ENCODE data around the gene DMD. TPM values are rescaled to one million over a fixed set of nuclear protein-coding genes. Genes with fewer than 3 reads are reported as not detected.
A peak's percentile ranks its signal among the peaks of the same experiment; 100 is the strongest.

The DMD gene
- polyA plus RNA-seq, 3 donors, result 17.3 to 18.8 (median 18.0) TPM

DNA sequence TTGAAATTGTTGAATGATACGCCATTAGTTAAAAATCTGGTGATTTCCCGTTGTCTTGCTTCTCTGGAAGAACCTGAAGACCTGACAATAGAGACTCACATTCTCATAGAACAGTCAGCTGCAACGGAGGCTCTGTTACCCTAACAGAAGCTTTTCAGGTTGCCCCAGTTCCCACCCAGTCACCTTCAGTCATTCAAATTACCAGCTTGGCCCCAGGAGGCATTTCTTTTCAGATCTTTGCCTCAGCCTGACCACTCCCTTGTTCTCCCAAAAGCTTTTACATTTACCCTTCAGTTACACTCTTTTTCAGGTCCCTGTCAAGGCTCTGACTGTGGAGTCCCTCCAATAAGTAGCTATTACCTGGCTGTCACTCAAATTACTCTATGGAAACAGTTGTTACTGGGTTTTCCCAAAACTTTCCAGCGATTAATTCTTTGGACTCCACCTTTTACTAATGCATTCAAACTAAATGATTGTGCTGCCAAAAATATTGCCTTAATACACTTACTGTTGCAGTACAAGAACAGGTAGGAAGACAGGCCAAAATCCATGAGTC lies 1977.3 kb downstream of the DMD start:
- DNase-seq (ENCODE audit: extremely low read depth in 1 of 11, low read depth in 9 of 11, low spot score in 4 of 11), result no peak

- no peak for DNase-seq (ENCODE audit: extremely low read depth in 1 of 11, low read depth in 9 of 11, low spot score in 4 of 11)
Measured at GRCh38 chrX:31232506-31232905, 1978.8 kb downstream of the DMD start.

DNA sequence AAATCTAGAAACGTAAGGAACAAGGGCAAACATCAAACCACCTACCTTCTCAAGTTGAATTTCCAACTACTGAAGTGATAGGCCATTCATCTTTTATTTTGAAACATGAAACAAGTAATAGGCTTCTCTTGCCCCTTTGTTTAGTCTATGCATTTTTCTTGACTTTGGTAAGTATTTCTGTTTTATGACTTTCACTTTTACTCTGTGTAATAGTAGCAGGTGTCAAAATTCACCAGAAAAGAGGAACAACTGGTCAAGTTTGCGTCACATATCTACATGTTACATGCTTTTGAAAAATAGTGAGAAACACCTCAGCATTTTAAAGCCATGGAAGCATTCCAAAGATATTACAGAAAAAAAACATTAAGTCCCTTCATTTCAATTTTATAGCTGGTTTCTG lies 1982.4 kb downstream of the DMD start:
- no peak for DNase-seq (ENCODE audit: extremely low read depth in 1 of 11, low read depth in 9 of 11, low spot score in 4 of 11)

DNA sequence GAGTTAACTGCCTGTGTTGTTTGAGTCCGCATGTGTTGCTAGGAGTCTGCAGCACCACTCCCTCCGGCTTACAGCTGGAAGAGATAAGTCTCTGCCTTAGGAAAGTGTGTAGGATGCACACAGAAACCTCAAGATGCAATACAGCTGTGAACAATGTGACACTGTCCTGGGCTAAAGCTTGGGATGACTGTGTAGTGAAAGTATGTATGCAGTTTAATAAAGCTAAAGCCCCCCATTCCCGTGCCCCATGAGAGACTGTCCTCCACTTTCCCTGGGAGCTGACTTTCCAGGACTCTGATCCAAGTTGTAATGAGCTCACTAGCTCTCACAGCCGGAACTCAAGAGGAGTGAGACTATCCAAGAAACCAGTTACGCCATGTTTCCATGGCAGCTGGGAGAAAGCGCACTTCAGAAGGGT lies 1982.9 kb downstream of the DMD start:
- DNase-seq (ENCODE audit: extremely low read depth in 1 of 11, low read depth in 9 of 11, low spot score in 4 of 11), result peak in 4 of 11 donors; percentile 19 to 34 (median 30)

DNA sequence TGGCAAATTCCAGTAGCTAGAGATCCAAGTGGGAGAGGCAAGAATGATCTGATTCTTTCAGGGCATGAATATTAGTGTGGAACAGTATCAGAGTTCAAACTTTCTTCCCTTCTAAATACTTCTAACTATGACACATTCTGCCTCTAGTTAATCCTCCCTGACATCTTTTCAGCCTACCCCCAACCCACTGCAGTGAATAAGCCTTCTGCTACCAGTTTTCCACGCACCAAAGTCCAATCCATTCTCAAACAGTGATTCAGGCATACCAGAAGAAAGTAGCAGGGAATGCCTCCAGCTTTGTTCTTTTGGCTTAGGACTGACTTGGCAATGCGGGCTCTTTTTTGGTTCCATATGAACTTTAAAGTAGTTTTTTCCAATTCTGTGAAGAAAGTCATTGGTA lies 1984.1 kb downstream of the DMD start:
- DNase-seq (ENCODE audit: extremely low read depth in 1 of 11, low read depth in 9 of 11, low spot score in 4 of 11), result no peak

DNA sequence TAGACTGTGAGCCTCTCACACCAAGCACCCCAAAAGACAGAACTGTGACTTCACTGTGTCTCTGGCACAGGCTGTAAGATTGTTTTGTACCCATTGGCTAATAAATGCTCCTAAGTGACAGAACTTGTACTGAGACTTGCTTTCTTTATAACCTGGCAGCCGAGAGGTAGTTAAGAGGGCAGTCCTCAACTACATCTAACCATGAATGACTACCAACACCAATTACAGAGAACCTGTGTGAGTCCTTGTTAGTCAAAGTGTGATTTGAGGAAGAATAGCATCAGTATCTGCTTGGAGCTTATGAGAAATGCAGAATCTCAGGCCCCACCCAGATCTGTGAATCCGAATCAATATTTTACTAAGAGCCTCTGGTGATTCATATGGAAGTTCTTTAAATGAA lies 1985.5 kb downstream of the DMD start:
- DNase-seq (ENCODE audit: extremely low read depth in 1 of 11, low read depth in 9 of 11, low spot score in 4 of 11), result no peak

GRCh38 chrX:31224381-31225012 lies 1986.9 kb downstream of the DMD start:
- DNase-seq (ENCODE audit: extremely low read depth in 1 of 11, low read depth in 9 of 11, low spot score in 4 of 11), result no peak

GRCh38 chrX:31223817-31224216 lies 1987.5 kb downstream of the DMD start:
- DNase-seq (ENCODE audit: extremely low read depth in 1 of 11, low read depth in 9 of 11, low spot score in 4 of 11), result no peak

DNA sequence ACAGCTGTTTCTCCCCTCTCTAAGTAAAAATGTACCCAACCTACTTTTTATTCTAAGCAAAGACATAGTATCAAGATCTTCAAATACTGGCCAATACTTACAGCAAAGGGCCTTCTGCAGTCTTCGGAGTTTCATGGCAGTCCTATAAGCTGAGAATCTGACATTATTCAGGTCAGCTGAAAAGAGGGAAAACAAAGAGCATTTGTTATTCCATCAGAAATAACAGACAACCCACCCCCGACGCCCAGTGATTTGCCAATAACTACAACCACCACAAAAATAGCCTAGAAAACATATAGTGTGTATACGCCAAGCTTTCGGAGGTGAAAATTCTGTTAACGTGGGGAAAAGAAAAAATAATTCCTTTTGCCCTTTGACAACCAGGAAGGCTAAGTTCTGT lies 1988.4 kb downstream of the DMD start:
- no peak for DNase-seq (ENCODE audit: extremely low read depth in 1 of 11, low read depth in 9 of 11, low spot score in 4 of 11)

DNA sequence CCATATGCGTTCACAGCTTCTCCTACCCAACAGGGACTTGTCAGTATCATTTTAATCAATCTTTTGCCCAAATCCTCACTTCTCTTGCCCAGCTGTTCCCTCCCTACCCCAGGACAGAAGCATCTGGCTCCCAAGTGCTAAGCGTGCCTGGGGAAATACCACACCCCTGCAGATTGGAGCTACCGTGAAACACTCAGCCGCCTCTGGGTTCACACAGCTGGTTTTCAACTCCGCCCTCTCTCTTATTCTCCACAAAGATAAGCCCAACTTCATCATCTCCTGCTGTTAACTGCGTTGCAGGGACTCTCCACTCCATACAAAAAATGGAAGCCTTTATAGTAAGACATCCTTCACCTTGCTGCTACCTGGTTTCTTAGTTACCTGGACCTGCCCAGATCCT lies 1992.2 kb downstream of the DMD start:
- DNase-seq (ENCODE audit: extremely low read depth in 1 of 11, low read depth in 9 of 11, low spot score in 4 of 11), result no peak

DNA sequence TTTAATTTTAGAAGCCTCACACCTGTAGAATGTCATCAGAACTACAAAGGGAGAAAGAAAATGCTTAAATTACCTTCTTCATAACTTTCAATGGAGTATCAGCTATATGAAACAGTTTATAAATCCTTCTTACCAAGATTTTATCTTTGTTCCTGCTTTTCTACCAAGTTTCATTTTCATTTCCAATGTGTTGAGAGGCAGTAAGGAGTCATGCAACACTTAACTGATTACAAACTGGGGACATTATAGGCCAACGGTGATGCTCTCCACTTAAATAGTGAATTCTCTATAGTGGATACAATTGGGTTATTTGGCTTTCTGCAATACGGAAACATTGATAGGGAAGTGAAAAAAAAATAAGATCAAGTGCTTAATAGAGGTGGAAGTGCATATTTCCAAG lies 1994.3 kb downstream of the DMD start:
- DNase-seq (ENCODE audit: extremely low read depth in 1 of 11, low read depth in 9 of 11, low spot score in 4 of 11), result no peak

DNA sequence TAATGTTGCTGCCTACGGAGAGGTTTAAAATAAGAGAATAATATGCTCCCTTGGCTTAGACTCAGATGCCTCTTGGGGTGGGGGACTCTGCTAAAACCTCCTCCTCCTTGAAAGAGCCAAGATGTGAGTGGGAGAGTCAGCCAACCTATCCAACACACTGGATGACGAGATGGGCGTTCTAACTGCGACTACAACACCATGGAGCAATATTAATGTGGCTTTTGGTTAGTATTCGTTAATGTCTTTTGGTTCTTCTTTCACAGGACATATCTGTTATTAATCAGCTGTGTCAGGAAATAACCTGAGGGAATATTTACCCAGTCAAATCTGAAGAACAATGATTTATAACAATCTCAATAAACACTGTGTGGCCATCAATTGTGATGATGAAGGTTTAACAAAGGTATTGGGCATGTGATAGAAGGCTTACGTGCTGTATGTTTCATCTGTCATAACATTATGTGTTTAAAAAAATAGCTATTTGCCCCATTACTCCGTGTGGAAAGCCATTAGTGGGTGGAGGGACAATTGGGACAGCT lies 1996.0 kb downstream of the DMD start:
- no peak for DNase-seq (ENCODE audit: extremely low read depth in 1 of 11, low read depth in 9 of 11, low spot score in 4 of 11)

GRCh38 chrX:31213941-31214340 lies 1997.4 kb downstream of the DMD start:
- no peak for DNase-seq (ENCODE audit: extremely low read depth in 1 of 11, low read depth in 9 of 11, low spot score in 4 of 11)

DNA sequence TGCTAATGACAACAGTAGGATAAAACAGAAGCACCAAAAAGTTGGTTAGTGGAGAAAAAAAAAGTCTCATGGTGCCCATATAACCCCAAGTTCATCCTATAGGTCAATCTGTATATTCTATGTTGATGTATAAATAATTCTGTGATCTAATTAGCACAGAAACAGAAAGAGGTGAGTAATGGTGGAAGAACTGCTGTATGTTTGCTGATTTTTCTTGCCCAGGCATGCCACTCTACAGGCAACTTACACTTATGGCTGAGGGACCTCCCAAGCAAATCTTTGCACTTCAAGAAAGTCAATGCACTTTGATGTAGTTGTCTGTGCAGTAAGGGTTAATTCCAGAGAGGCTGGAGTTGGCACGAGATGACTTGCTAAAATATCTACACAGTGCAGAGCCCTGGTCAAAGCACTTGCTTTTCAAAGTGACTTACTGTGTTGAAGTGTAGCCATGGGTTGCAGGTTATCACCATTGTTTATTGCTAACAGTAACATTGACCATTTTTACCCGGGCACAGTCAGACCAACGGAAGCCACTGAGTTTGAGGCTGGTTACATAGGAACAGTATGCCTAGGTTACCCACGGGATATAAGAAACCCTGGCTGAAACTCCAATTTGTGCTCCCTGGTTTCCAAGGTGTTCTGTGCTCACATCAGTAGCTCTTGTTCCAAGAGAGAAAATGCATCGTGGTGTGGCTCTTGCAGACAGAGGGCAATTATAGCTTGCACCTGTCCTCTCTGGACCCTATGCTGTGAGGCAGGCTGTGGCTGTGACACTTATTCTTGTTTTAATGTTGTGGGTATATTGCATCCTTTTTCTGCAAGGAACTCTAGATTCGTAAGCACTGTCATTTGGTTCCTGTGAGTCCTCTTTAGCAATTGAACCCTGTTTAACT lies 1998.2 kb downstream of the DMD start:
- no peak for DNase-seq (ENCODE audit: extremely low read depth in 1 of 11, low read depth in 9 of 11, low spot score in 4 of 11)

- DNase-seq (ENCODE audit: extremely low read depth in 1 of 11, low read depth in 9 of 11, low spot score in 4 of 11), result peak in 1 of 11 donors; percentile 37
Measured at GRCh38 chrX:31209005-31209628, 2002.2 kb downstream of the DMD start.

DNA sequence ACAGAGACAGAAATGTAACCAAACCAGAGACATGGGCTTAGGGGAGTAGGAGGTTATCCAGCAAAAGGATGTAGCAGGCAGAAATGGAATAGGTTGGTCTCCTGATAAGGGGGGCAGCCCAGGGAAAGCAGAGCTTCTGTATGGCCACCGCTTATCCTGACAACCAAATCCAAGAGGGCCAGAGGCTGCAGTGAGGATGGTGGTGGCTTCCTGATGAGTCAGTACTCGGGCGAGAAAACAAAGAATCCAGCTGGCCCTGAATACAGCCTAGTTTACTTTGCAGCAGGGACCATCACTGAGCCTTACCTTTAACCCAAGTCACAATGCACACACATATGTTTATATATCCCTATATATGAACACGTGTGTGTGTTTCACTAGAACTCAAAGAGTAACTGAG lies 2009.8 kb downstream of the DMD start:
- no peak for DNase-seq (ENCODE audit: extremely low read depth in 1 of 11, low read depth in 9 of 11, low spot score in 4 of 11)

GRCh38 chrX:31200430-31200829 lies 2010.9 kb downstream of the DMD start:
- DNase-seq (ENCODE audit: extremely low read depth in 1 of 11, low read depth in 9 of 11, low spot score in 4 of 11), result no peak

- no peak for DNase-seq (ENCODE audit: extremely low read depth in 1 of 11, low read depth in 9 of 11, low spot score in 4 of 11)
Measured at GRCh38 chrX:31199840-31200114, 2011.6 kb downstream of the DMD start.

- no peak for DNase-seq (ENCODE audit: extremely low read depth in 1 of 11, low read depth in 9 of 11, low spot score in 4 of 11)
Measured at GRCh38 chrX:31199056-31199839, 2012.1 kb downstream of the DMD start.
